HCT116 (cell line): Measurements from ENCODE around the gene FABP3. TPM values are rescaled to one million over a fixed set of nuclear protein-coding genes. Genes with fewer than 3 reads are reported as not detected.

Source experiments
- ATAC-seq: fragments of 200-7000 bp; cut with Tn5 transposase; 2 replicates; pipeline ENCODE4 v1.9.1; 2020; ENCODE audit warnings: mild to moderate bottlenecking, moderate library complexity
- BruUV-seq: library from RNA; stranded (reverse); fragments of 400-500 nt; replicated peaks from 2 replicates; lab custom pipeline; 2021; lab: Mats Ljungman, UMichigan
- CTCF ChIA-PET: fragments of 300-600 bp; sonication (Branson Sonifier 250); formaldehyde crosslinking; loops from one replicate; lab custom pipeline; 2021; ENCODE audit warnings: antibody characterized with exemption; lab: Charles Lee
- POLR2A ChIA-PET: fragments of 300-600, 350-600 bp; sonication (Branson Sonifier 250); formaldehyde crosslinking; loops from one replicate; lab custom pipeline; 2021; ENCODE audit warnings: antibody characterized with exemption; lab: Charles Lee
- RAD21 ChIA-PET, 2 experiments: fragments of 300-600 bp; sonication (Branson Sonifier 250); formaldehyde crosslinking; loops; one replicate each; lab custom pipeline; 2023; ENCODE audit warnings: low total read pairs in 2 of 2; ENCODE audit not compliant: uncharacterized antibody in 2 of 2, unreplicated experiment in 2 of 2, low non-redundant PET in 1 of 2; lab: Charles Lee
- DNase-seq: peaks from one replicate; pipeline ENCODE4 v3.0.0-alpha.2; 2010; ENCODE audit warnings: low read depth, low spot score
- H2AFZ ChIP-seq: fragments of 200-600 bp; shearing (Covaris generic), sonication (generic); 2 replicates; pipeline ENCODE4 v1.6.1; 2017; ENCODE audit warnings: low read depth, mixed run types, mixed read lengths, antibody characterized with exemption, low read length; ENCODE audit not compliant: poor library complexity, severe bottlenecking
- H3K27ac ChIP-seq: 2 replicates; pipeline ENCODE4 v1.5.1; 2012; ENCODE audit warnings: low read depth, low read length
- H3K27me3 ChIP-seq: fragments of 200-600 bp; sonication (generic); 2 replicates; pipeline ENCODE4 v1.6.1; 2016; ENCODE audit warnings: mixed run types, low read length, mixed read lengths; ENCODE audit not compliant: insufficient read depth
- H3K36me3 ChIP-seq, 2 experiments: fragments of 200-500 bp in 1 of 2; fragments of 200-600 bp in 1 of 2; sonication (Bioruptor generic) in 1 of 2; sonication (generic) in 1 of 2; 2 replicates each; pipeline versions ENCODE4 v1.5.1 to v1.6.1; 2014 to 2016; ENCODE audit warnings: low read length in 2 of 2, inconsistent platforms in 1 of 2, mixed read lengths in 1 of 2, mixed run types in 1 of 2; ENCODE audit not compliant: insufficient read depth in 2 of 2, control insufficient read depth in 1 of 2
- H3K4me1 ChIP-seq, 2 experiments: fragments of 200-600 bp in 1 of 2; sonication (generic) in 1 of 2; 2 replicates each; pipeline versions ENCODE4 v1.5.1 to v1.6.1; 2012 to 2017; ENCODE audit warnings: low read length in 2 of 2, inconsistent platforms in 1 of 2, mild to moderate bottlenecking in 1 of 2, mixed read lengths in 1 of 2, mixed run types in 1 of 2, moderate library complexity in 1 of 2; ENCODE audit not compliant: insufficient read depth in 2 of 2, control insufficient read depth in 1 of 2
- H3K4me2 ChIP-seq: fragments of 200-600 bp; sonication (generic); 2 replicates; pipeline ENCODE4 v1.6.1; 2017; ENCODE audit warnings: mixed run types, low read length, mixed read lengths
- H3K4me3 ChIP-seq, 2 experiments: fragments of 200-600 bp in 1 of 2; sonication (generic) in 1 of 2; replicated peaks in 1 of 2; 2 replicates each; pipeline ENCODE4 v1.5.1; 2011 to 2016; ENCODE audit warnings: low read length in 2 of 2, control low read depth in 1 of 2, low read depth in 1 of 2, mild to moderate bottlenecking in 1 of 2, mixed read lengths in 1 of 2, mixed run types in 1 of 2
- H3K79me2 ChIP-seq: fragments of 200-600 bp; sonication (generic); 2 replicates; pipeline ENCODE4 v1.6.1; 2017; ENCODE audit warnings: mild to moderate bottlenecking, mixed run types, low read length, moderate library complexity, mixed read lengths; ENCODE audit not compliant: insufficient read depth
- H3K9ac ChIP-seq: fragments of 200-600 bp; sonication (generic); 2 replicates; pipeline ENCODE4 v1.6.1; 2016; ENCODE audit warnings: low read length, mixed read lengths
- H3K9me2 ChIP-seq: fragments of 200-600 bp; sonication (generic), shearing (Covaris generic); 2 replicates; pipeline ENCODE4 v1.6.1; 2017; ENCODE audit warnings: mixed run types, mild to moderate bottlenecking, moderate library complexity; ENCODE audit not compliant: insufficient read depth
- H3K9me3 ChIP-seq, 2 experiments: fragments of 200-500 bp in 1 of 2; fragments of 200-600 bp in 1 of 2; sonication (Bioruptor generic) in 1 of 2; sonication (generic) in 1 of 2; 2 replicates each; pipeline ENCODE4 v1.6.1; 2014 to 2017; ENCODE audit warnings: low read length in 2 of 2, mixed read lengths in 2 of 2, inconsistent platforms in 1 of 2, low read depth in 1 of 2, mild to moderate bottlenecking in 1 of 2, mixed run types in 1 of 2, moderate library complexity in 1 of 2; ENCODE audit not compliant: control insufficient read depth in 1 of 2, insufficient read depth in 1 of 2
- H4K20me1 ChIP-seq: fragments of 200-600 bp; sonication (generic), shearing (Covaris generic); 2 replicates; pipeline ENCODE4 v1.6.1; 2017; ENCODE audit warnings: mixed run types, mild to moderate bottlenecking, moderate library complexity; ENCODE audit not compliant: insufficient read depth
- ATF3 ChIP-seq: IDR thresholded peaks from 2 replicates; pipeline ENCODE4 v1.6.1; 2012
- CBX3 ChIP-seq: IDR thresholded peaks from 2 replicates; pipeline ENCODE4 v1.6.1; 2012; ENCODE audit warnings: low read depth
- CTCF ChIP-seq, 3 experiments: fragments of 200-600 bp in 1 of 3; sonication (generic) in 1 of 3; IDR thresholded peaks in 2 of 3; conservative IDR thresholded peaks in 1 of 3; 2 replicates each; pipeline ENCODE4 v1.5.1; 2012 to 2017; ENCODE audit warnings: low read depth in 2 of 3, low read length in 2 of 3, antibody characterized with exemption in 1 of 3, borderline replicate concordance in 1 of 3, control low read depth in 1 of 3, mild to moderate bottlenecking in 1 of 3, mixed read lengths in 1 of 3, mixed run types in 1 of 3, moderate library complexity in 1 of 3; ENCODE audit not compliant: insufficient read depth in 1 of 3
- EZH2 ChIP-seq: fragments of 200-600 bp; sonication (generic); IDR thresholded peaks from 2 replicates; pipeline ENCODE4 v1.6.1; 2017; ENCODE audit warnings: antibody characterized with exemption, mixed run types
- JUND ChIP-seq: IDR thresholded peaks from 2 replicates; pipeline ENCODE4 v1.6.1; 2012
- RAD21 ChIP-seq: IDR thresholded peaks from 2 replicates; pipeline ENCODE4 v1.6.1; 2012; ENCODE audit warnings: low read depth, mild to moderate bottlenecking
- REST ChIP-seq: IDR thresholded peaks from 2 replicates; pipeline ENCODE4 v1.6.1; 2012; ENCODE audit warnings: low read depth
- SRF ChIP-seq: IDR thresholded peaks from 2 replicates; pipeline ENCODE4 v1.6.1; 2012; ENCODE audit warnings: low read depth
- ZBTB33 ChIP-seq: IDR thresholded peaks from 2 replicates; pipeline ENCODE4 v1.6.1; 2011; ENCODE audit warnings: mild to moderate bottlenecking, low read length, moderate library complexity; ENCODE audit not compliant: insufficient replicate concordance; ENCODE audit errors: extremely low read depth
- ZFX ChIP-seq: fragments of 450-650 bp; IDR thresholded peaks from 2 replicates; pipeline ENCODE4 v1.6.1; 2017
- ZNF274 ChIP-seq: fragments of 200-500 bp; sonication (Bioruptor generic); IDR thresholded peaks from 2 replicates; pipeline ENCODE4 v1.6.1; 2014; ENCODE audit warnings: mild to moderate bottlenecking, low read depth, low read length, inconsistent platforms
- intact Hi-C: fragments of 100-400 bp; cut with micrococcal nuclease; formaldehyde crosslinking; loops from 2 replicates; pipeline ENCODE4 v1.10.0; 2022
- total RNA-seq: library from RNA; stranded (reverse); gene quantifications from one replicate; pipeline ENCODE4 v1.2.1, GENCODE V29; 2021; ENCODE audit not compliant: unreplicated experiment

Gene FABP3
- total RNA-seq, 1 experiment from 2014 or later, result not detected

- Histone ChIP-seq H3K9ac (no peak overlapping the region), H4K20me1 (0 out of 2 replicates have a peak, but pooled peaks cover 3% of the 10 kb centered on the region), H3K79me2 (no peaks in the 10 kb centered on the region), H3K4me2 (no peak overlapping the region), H3K27ac (no peak overlapping the region), H3K4me1 (no peaks in the 10 kb centered on the region), H2AFZ (no peak overlapping the region), H3K36me3 (0 out of 4 replicates have a peak, but pooled peaks cover 0 to 2% of the 10 kb centered on the region in 2 experiments), H3K27me3 (no peaks in the 10 kb centered on the region), H3K9me2 (no peaks in the 10 kb centered on the region), H3K9me3 (no peaks in the 10 kb centered on the region), H3K4me3 (no peak overlapping the region)
- CTCF ChIA-PET, result interaction anchor here (2.5 kb wide), 1 partner anchor 150 kb away, joined by 8 read pairs; no protein-coding TSS in a partner anchor
- no TSS peak for BruUV-seq
- no peak for TF ChIP-seq SRF
- TF ChIP-seq RAD21, result peak; percentile 71
- no peak for TF ChIP-seq EZH2
- no peak for TF ChIP-seq ZNF274
- TF ChIP-seq REST, result no peak
- TF ChIP-seq ATF3, result no peak
- no peak for TF ChIP-seq ZFX
- peak; percentile 59 to 77 (median 63) for TF ChIP-seq CTCF (IDR thresholded peaks at IDR 0.05 in 2 of 3, conservative IDR thresholded peaks at IDR 0.05 in 1 of 3; ENCODE audit: borderline replicate concordance in 1 of 3, insufficient read depth in 1 of 3, low read depth in 2 of 3, low read length in 2 of 3)
- TF ChIP-seq CBX3, result no peak
- no peak for TF ChIP-seq ZBTB33
- TF ChIP-seq JUND, result no peak
- intact Hi-C loops, result loop anchor here (1.0 kb wide), 1 partner anchor 151 kb away; no protein-coding TSS in a partner anchor
- RAD21 ChIA-PET, result no interaction called here
- ATAC-seq, result peak; percentile 77
- DNase-seq, result peak; percentile 32
- POLR2A ChIA-PET, result no interaction called here
Observed at GRCh38 chr1:31335007-31335406, 37.9 kb downstream of the FABP3 start.
